K562 (cell line): ENCODE results near the gene TMEM132E. TPM values are rescaled to one million over a fixed set of nuclear protein-coding genes. Genes with fewer than 3 reads are reported as not detected.

Experiments
- ATAC-seq: fragments of 200-7000 bp; cut with Tn5 transposase; 3 replicates; pipeline ENCODE4 v1.9.1; 2020; ENCODE audit warnings: moderate library complexity
- BruUV-seq: library from RNA; stranded (reverse); fragments of 400-500 nt; replicated peaks from 2 replicates; lab custom pipeline; 2021; lab: Mats Ljungman, UMichigan
- CTCF ChIA-PET: fragments of 300-600 bp; formaldehyde crosslinking; extraction: SDS; loops from one replicate; lab custom pipeline; 2021; ENCODE audit warnings: low intra/inter-chr PET ratio; lab: Yijun Ruan, JAX
- POLR2A ChIA-PET: fragments of 300-600, 350-650 bp; sonication (Branson Sonifier 250); formaldehyde crosslinking; extraction: SDS; loops from one replicate; lab custom pipeline; 2021; ENCODE audit warnings: antibody characterized with exemption, inconsistent platforms; lab: Yijun Ruan, JAX
- DNase-seq, 4 experiments: peaks; one replicate each; pipeline versions ENCODE4 v3.0.0 to v3.0.0-alpha.2; 2011 to 2018; ENCODE audit warnings: low spot score in 3 of 4, mixed read lengths in 3 of 4; ENCODE audit errors: extremely low read depth in 1 of 4
- FAIRE-seq: peaks from 2 replicates; lab custom pipeline; 2011; peaks lifted over from hg19 to GRCh38; lab: Jason Lieb, UNC
- H2AFZ ChIP-seq: 2 replicates; pipeline ENCODE4 v1.6.0; 2011; ENCODE audit warnings: low read depth, low read length, control low read depth, inconsistent platforms
- H3K27ac ChIP-seq: fragments of 200-600 bp; 3 replicates; pipeline ENCODE4 v1.8.0; 2011; ENCODE audit warnings: low read depth, mild to moderate bottlenecking, control low read depth, inconsistent platforms, low read length, moderate library complexity, mixed read lengths; ENCODE audit errors: extremely low read depth
- H3K27me3 ChIP-seq, 2 experiments: fragments of 300-600 bp in 1 of 2; 2 replicates in 1 of 2; 3 replicates in 1 of 2; pipeline versions ENCODE4 v1.6.0 to v1.8.0; 2011; ENCODE audit warnings: inconsistent platforms in 2 of 2, low read length in 2 of 2, mild to moderate bottlenecking in 1 of 2, mixed read lengths in 1 of 2, moderate library complexity in 1 of 2; ENCODE audit not compliant: control insufficient read depth in 2 of 2, insufficient read depth in 2 of 2
- H3K36me3 ChIP-seq: fragments of 300-600 bp; 3 replicates; pipeline ENCODE4 v1.8.0; 2011; ENCODE audit warnings: mild to moderate bottlenecking, low read length, inconsistent platforms; ENCODE audit not compliant: control insufficient read depth, insufficient read depth
- H3K4me1 ChIP-seq, 2 experiments: fragments of 200-600 bp in 1 of 2; replicated peaks in 1 of 2; 2 replicates in 1 of 2; 3 replicates in 1 of 2; pipeline versions ENCODE4 v1.5.1 to v1.8.0; 2011; ENCODE audit warnings: inconsistent platforms in 2 of 2, low read length in 2 of 2, mild to moderate bottlenecking in 1 of 2, mixed read lengths in 1 of 2, moderate library complexity in 1 of 2; ENCODE audit not compliant: control insufficient read depth in 2 of 2, insufficient read depth in 2 of 2
- H3K4me2 ChIP-seq: 2 replicates; pipeline ENCODE4 v1.6.1; 2011; ENCODE audit warnings: low read length, control low read depth, inconsistent platforms, mixed read lengths; ENCODE audit not compliant: insufficient read depth
- H3K4me3 ChIP-seq: fragments of 200-600 bp; sonication (generic), shearing (Covaris generic); 2 replicates; pipeline ENCODE4 v1.5.1; 2016; ENCODE audit warnings: control low read depth, inconsistent platforms
- H3K79me2 ChIP-seq: fragments of 200-600 bp; 3 replicates; pipeline ENCODE4 v1.8.0; 2011; ENCODE audit warnings: low read length, inconsistent platforms; ENCODE audit not compliant: control insufficient read depth, insufficient read depth
- H3K9ac ChIP-seq, 2 experiments: 2 replicates each; pipeline versions ENCODE4 v1.6.0 to v1.6.1; 2011; ENCODE audit warnings: low read depth in 2 of 2, low read length in 2 of 2, control low read depth in 1 of 2, inconsistent platforms in 1 of 2, mild to moderate bottlenecking in 1 of 2, mixed read lengths in 1 of 2; ENCODE audit not compliant: insufficient read depth in 1 of 2
- H3K9me1 ChIP-seq: one replicate; pipeline ENCODE4 v1.6.0; 2011; ENCODE audit warnings: inconsistent platforms, mild to moderate bottlenecking, low read length, moderate library complexity; ENCODE audit not compliant: control insufficient read depth, insufficient read depth
- H3K9me3 ChIP-seq: replicated peaks from 2 replicates; pipeline ENCODE4 v1.5.1; 2011; ENCODE audit warnings: low read depth, low read length, inconsistent platforms; ENCODE audit not compliant: control insufficient read depth, insufficient read depth
- H4K20me1 ChIP-seq: replicated peaks from 2 replicates; pipeline ENCODE4 v1.6.1; 2011; ENCODE audit warnings: low read length, inconsistent platforms, mixed read lengths; ENCODE audit not compliant: control insufficient read depth, insufficient read depth
- BRCA1 ChIP-seq, 2 experiments: fragments of 450-650 bp in 1 of 2; sonication (generic) in 1 of 2; formaldehyde crosslinking in 1 of 2; IDR thresholded peaks; 2 replicates each; pipeline versions ENCODE4 v1.5.0 to v1.6.1; 2017 to 2020; ENCODE audit warnings: mild to moderate bottlenecking in 1 of 2, missing genetic modification reagents in 1 of 2
- HDAC3 ChIP-seq: fragments of 450-650 bp; IDR thresholded peaks from 2 replicates; pipeline ENCODE4 v1.6.1; 2018; ENCODE audit warnings: borderline replicate concordance, mild to moderate bottlenecking, moderate library complexity; ENCODE audit not compliant: partially characterized antibody
- IRF2 ChIP-seq: sonication (generic); formaldehyde crosslinking; IDR thresholded peaks from 2 replicates; pipeline ENCODE4 v1.8.1; 2022; ENCODE audit warnings: mild to moderate bottlenecking, missing genetic modification reagents
- MAFF ChIP-seq: IDR thresholded peaks from 2 replicates; pipeline ENCODE4 v1.6.1; 2012; ENCODE audit warnings: low read length, improper control_type of control experiment
- TAL1 ChIP-seq: fragments of 450-650 bp; IDR thresholded peaks from 2 replicates; pipeline ENCODE4 v1.6.1; 2016; ENCODE audit warnings: mild to moderate bottlenecking
- ZNF695 ChIP-seq: fragments of 450-650 bp; formaldehyde crosslinking; IDR thresholded peaks from 2 replicates; pipeline ENCODE4 v1.4.0; 2020; ENCODE audit warnings: mild to moderate bottlenecking, moderate library complexity
- WGBS: fragments of 100-300 bp; shearing (Covaris generic); methylation state at CpG from one replicate; pipeline ENCODE4 v1.1.6; 2016; ENCODE audit warnings: low coverage, mixed read lengths; ENCODE audit not compliant: insufficient coverage; ENCODE audit errors: missing lambda C conversion rate; 5-methylcytosine and 5-hydroxymethylcytosine counted together
- in situ Hi-C: fragments of 300-500 bp; cut with MboI; formaldehyde crosslinking; loops from 4 replicates; pipeline ENCODE4 v1.15.0; 2018; ENCODE audit warnings: inconsistent platforms, mixed read lengths
- intact Hi-C: fragments of 100-400 bp; cut with micrococcal nuclease; formaldehyde crosslinking; loops from 2 replicates; pipeline ENCODE4 v1.14.2; 2022
- polyA plus RNA-seq, 8 experiments: library from polyadenylated mRNA; depleted of rRNA in 4 of 8; stranded (reverse) in 5 of 8; unstranded in 3 of 8; fragments of >200 nt; fragmentation: Nextera tagmentation in 2 of 8; fragmentation: Illumina TruSeq in 1 of 8; extraction: Ambion mirVana in 2 of 8; extraction: Trizol in 1 of 8; gene quantifications; 2 replicates each; pipeline versions ENCODE4 v1.2.1 to v1.2.3, GENCODE V29; 2011 to 2014; ENCODE audit warnings: inconsistent platforms in 1 of 8, missing spikeins in 1 of 8
- total RNA-seq, 7 experiments: library from RNA; depleted of rRNA in 6 of 7; stranded (reverse); fragments of >200 nt in 6 of 7; fragmentation: Illumina TruSeq in 2 of 7; extraction: Trizol in 2 of 7; gene quantifications; 2 replicates each; pipeline versions ENCODE4 v1.2.1 to v1.2.3, GENCODE V29; 2011 to 2021; ENCODE audit warnings: low replicate concordance in 1 of 7

TMEM132E gene
- total and polyA plus RNA-seq, 9 of the 15 experiments (the other 6 are each of a cell fraction or from before 2014, with no cell fraction given), result not detected

GRCh38 chr17:34639706-34640425 is 60.5 kb downstream of the TMEM132E start:
- TF ChIP-seq ZNF695 (CRISPR knock-in tag) (no peak), IRF2 (CRISPR knock-in tag) (no peak), HDAC3 (no peak), BRCA1 (IDR thresholded peaks at IDR 0.05) (no peak), BRCA1 (CRISPR knock-in tag; IDR thresholded peaks at IDR 0.05) (no peak), TAL1 (no peak), MAFF (no peak)
- Histone ChIP-seq H3K27ac (no peak overlapping the region), H4K20me1 (peaks cover 10% of the 10 kb centered on the region; the same call in 1 of the 2 replicates), H2AFZ (no peak overlapping the region), H3K9ac (no peak overlapping the region), H3K4me3 (no peak overlapping the region), H3K9me3 (no peaks in the 10 kb centered on the region), H3K36me3 (no peaks in the 10 kb centered on the region), H3K79me2 (no peaks in the 10 kb centered on the region), H3K4me2 (no peak overlapping the region), H3K27me3 (peaks cover 6 to 61% of the 10 kb centered on the region in 2 experiments; a peak in 4 of 5 replicates), H3K4me1 (peaks cover 0 to 13% of the 10 kb centered on the region in 2 experiments; a peak in 1 of 5 replicates), H3K9me1 (no peaks in the 10 kb centered on the region)
- ChIA-PET POLR2A (no interaction called here), CTCF (no interaction called here)
- no peak for FAIRE-seq
- ATAC-seq, result no peak
- in situ Hi-C loops, result no loop called here
- intact Hi-C loops, result loop anchor here (2.0 to 10.0 kb wide), 2 partner anchors 97 to 225 kb away; no protein-coding TSS in a partner anchor
- WGBS, result 0% methylated on average over 4 of the region's 6 CpGs
- BruUV-seq, result no TSS peak
- DNase-seq, result no peak
